KOPT-K1 (cell line): ENCODE data around the gene SEZ6L.

Source experiments
- H3K27ac ChIP-seq: fragments of 200-600 bp; sonication (generic); 2 replicates; pipeline ENCODE4 v1.5.1; 2016; ENCODE audit warnings: antibody characterized with exemption, mild to moderate bottlenecking, low read depth, low read length; ENCODE audit not compliant: poor library complexity, severe bottlenecking
- H3K36me3 ChIP-seq: fragments of 200-600 bp; sonication (generic); 2 replicates; pipeline ENCODE4 v1.5.1; 2017; ENCODE audit warnings: antibody characterized with exemption, mild to moderate bottlenecking, low read length, moderate library complexity; ENCODE audit not compliant: insufficient read depth
- H3K9me3 ChIP-seq: fragments of 200-600 bp; sonication (generic); 2 replicates; pipeline ENCODE4 v1.5.1; 2017; ENCODE audit warnings: antibody characterized with exemption, low read length, mild to moderate bottlenecking; ENCODE audit not compliant: insufficient read depth, poor library complexity, severe bottlenecking

Gene SEZ6L

DNA sequence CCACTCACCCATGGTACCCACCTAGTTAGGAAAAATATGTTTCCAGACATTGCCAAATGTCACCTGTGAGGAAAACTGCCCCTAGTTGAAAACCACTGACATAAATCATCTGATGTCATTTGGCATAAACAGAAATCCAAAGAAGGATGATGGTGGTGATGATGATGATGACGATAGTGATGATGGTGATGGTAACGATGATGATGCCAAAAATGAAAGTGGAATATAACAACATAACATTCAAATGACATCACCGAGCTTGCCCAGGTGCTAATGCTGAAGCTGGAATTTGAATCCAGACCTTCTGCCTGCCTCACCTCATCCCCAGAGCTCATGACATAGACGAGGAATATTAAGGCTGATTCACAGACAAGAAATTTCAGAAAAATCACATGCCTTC is 167.5 kb downstream of the SEZ6L start:
- H3K9me3 ChIP-seq, result no peaks in the 10 kb centered on the region
- no peaks in the 10 kb centered on the region for H3K36me3 ChIP-seq
- H3K27ac ChIP-seq, result no peak overlapping the region

DNA sequence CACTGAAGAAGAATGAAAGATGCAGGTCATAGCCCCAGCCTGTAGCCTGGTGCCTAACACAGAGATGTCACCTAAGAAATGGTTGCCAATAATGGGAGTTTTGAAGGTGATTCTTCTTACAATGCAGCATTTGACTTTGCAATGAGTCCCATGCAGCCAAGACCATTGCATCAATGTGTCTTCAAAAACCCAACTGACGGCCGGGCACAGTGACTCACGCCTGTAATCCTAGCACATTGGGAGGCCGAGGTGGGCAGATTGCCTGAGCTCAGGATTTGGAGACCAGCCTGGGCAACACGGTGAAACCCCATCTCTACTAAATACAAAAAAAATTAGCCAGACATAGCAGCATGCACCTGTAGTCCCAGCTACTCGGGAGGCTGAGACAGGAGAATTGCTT is 170.5 kb downstream of the SEZ6L start:
- H3K9me3 ChIP-seq, result no peaks in the 10 kb centered on the region
- no peak overlapping the region for H3K27ac ChIP-seq
- no peaks in the 10 kb centered on the region for H3K36me3 ChIP-seq

DNA sequence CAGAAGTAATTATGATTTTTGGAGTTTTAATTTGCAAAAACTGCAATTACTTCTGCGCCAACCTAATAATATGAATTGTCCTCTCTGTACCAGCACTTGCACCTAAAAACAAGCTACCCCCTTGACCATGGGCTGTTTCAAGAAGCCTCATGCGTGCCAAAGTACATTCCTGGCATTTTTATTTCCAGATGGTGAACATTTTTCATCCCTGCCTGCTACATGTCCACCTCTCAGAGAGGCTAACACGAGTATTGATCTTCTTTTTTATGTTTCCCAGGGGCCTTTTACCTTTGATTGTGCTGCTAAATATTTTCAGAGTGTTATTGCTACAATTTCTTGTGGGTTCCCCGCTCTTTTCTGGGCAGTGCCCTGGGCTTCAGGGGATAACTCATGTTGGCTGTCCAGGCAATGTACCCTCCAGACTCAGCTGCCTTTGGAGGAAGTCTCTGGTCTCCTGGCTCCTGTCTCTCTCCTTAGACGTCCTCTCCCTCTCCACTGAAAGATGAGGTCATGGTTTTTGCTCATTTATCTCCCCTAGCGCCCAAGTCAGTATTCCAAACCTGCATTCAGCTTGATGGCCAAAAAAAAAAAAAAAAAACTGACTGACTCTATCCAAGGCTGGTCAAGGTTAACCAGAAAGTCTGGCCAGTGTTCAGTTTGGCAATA is 173.6 kb downstream of the SEZ6L start:
- H3K36me3 ChIP-seq, result no peaks in the 10 kb centered on the region
- H3K27ac ChIP-seq, result no peak overlapping the region
- no peaks in the 10 kb centered on the region for H3K9me3 ChIP-seq

DNA sequence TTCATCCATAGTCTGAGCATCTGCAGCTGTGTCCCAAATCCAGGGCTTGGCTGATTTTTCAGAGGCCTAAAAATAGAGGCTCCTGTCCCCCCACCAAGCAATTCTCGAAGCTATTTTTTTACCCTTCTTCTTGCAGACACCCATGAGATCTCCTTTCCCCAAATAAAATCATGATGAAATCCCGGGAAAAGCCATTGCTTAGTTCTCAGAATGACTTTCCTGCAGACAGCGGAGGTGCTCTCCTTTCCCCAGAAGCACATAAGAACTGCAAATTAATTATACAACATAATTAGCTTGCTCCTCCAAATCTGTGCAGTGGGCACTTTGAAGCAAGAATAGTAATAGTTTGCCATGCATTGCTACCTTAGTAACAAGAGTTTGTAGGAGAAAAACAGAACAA is 176.2 kb downstream of the SEZ6L start:
- H3K27ac ChIP-seq, result no peak overlapping the region
- H3K36me3 ChIP-seq, result no peaks in the 10 kb centered on the region
- no peaks in the 10 kb centered on the region for H3K9me3 ChIP-seq

DNA sequence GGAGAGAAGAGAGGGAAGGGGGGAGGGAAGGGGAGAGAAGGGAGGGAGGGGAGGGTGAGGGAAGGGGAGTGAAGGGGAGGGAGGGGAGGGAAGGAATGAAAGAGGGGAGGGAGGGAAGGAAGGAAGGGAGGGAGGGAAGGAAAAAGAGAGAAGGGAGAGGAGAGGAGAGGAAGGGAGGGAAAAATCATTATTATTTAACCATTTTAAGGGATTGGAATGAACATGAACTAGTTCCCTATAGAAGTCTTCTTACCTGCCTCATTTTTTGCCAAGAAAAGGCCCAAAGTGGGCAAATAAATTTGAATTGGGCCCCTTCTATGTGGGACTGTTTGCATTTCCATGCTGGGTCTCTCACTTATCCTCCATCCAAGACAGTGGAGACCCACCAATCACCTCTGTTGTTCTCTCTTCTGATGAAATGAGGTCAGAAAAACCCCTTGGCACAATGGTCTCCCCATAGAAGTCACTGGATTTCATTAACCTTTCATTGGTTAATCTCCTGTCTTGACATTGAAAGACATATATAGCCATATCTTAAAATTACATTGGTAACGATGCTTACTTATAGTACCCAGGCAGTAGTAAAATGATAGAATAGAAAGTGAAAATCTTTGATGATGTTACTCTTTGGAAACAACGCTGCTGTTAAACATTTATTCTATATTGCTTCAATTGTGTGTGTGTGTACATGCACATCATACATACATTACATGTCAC is 179.7 kb downstream of the SEZ6L start:
- no peaks in the 10 kb centered on the region for H3K9me3 ChIP-seq
- H3K36me3 ChIP-seq, result no peaks in the 10 kb centered on the region
- H3K27ac ChIP-seq, result no peak overlapping the region

DNA sequence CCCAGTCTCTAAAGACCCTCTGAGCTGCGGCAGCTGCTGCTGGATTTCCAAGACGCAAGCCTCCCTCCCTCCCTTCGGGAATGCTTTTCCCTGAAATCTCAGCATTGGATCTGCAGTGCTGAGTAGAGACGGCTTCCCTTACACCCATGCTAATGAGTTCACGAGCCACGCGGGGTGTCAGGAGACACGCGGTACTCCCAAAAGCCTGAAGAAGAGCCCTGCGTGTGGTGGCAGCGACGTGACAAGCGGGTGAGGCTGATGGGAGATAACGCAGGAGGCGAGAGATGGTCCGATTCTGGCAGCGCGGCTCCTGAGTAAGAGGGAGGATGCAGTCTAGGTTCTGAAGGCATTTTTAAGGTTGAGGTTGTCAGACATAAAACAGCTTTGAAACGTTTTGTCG is 185.4 kb downstream of the SEZ6L start:
- Histone ChIP-seq H3K9me3 (no peaks in the 10 kb centered on the region), H3K27ac (no peak overlapping the region), H3K36me3 (no peaks in the 10 kb centered on the region)

DNA sequence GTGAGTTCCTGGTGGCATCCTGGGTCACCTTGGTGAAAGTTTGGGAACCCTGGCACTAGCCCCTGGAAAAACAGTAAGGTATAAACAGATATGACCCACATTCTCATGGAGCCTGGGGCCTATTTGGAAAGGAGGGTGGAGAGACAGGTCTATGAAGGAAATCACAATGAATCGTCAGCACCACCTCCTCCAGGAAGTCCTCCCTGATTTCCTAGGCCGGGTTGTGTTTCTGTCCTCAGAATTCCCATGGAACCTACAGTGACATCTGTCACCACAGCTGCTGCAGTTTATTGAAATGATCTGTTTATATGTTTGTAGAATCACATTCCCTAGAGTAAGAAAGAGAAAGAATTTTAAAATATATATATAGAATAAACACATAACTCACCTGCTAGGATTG is 188.0 kb downstream of the SEZ6L start:
- Histone ChIP-seq H3K9me3 (no peaks in the 10 kb centered on the region), H3K27ac (no peak overlapping the region), H3K36me3 (no peaks in the 10 kb centered on the region)

DNA sequence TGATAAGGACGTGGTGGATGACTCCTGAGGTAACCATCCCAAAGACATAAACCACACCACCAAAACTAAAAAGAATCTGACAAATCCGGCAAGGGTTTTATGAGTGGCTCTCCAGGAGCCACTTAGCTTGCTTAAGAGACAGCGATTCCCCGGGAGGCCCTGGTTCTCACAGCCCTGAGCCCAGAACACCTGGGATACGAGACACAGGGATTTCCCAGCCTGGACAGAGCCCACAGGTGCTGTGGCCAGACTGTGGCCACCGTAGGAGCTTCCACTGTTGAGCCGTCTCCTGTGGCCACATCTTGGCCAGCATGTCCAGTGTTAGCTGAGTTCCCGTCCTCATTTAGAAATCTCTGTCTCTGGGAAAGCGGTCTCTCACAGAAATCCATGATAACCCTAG is 188.6 kb downstream of the SEZ6L start:
- H3K9me3 ChIP-seq, result no peaks in the 10 kb centered on the region
- no peak overlapping the region for H3K27ac ChIP-seq

DNA sequence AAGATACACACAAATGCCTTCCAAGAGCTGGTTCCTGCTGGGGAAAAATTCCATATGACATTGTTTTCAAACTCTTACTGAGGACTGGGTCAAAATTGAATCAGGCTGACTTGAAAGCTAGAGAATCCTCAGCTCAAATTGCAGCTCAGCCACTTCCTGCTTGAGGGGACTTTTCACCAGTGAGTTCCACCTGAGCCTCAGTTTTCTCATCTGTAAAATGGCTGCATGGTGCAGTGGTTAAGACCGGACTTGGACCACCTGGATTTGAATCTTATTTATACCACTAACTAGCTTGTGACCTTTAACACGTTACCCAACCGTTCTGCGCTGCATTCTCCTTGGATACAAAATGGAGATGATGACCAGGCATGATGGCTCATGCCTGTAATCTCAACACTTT is 189.9 kb downstream of the SEZ6L start:
- Histone ChIP-seq H3K9me3 (no peaks in the 10 kb centered on the region), H3K27ac (no peak overlapping the region), H3K36me3 (no peaks in the 10 kb centered on the region)

More for the DNA sequence above, 188.6 kb downstream of the SEZ6L start:
- no peaks in the 10 kb centered on the region for H3K36me3 ChIP-seq

DNA sequence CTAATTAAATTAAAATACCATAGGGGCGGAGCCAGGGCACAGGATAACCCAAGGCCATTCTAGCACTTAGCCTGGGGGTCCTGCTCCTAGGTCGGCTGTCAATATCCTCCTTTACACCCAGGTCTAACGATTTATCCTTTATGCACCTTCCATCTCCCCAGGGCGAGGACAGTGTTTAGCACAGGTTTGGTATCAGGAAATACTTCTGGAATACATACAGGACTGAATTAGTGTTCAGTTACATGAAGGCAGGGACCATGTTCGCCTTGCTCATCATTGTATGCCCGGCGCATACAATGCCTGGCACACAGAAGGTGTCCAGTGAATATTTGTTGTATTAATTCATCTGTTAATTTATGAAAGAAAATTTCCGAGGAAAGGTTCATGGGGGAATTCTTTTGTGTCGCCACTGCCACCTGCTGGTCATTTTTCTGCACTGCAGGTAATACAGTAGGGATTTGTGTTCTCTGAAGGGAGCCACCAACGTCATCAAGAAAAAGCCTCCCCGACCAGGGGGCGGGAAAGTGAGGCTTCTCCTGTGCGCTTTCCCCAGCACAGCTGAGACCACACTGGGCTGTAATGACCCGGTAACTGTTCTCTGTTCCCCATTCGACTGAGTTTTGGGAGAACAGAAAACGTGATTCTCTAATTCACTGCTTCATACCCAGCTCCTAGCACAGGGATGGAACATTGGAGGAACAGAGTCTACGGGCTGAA is 191.1 kb downstream of the SEZ6L start:
- Histone ChIP-seq H3K27ac (no peak overlapping the region), H3K36me3 (no peaks in the 10 kb centered on the region), H3K9me3 (no peaks in the 10 kb centered on the region)

DNA sequence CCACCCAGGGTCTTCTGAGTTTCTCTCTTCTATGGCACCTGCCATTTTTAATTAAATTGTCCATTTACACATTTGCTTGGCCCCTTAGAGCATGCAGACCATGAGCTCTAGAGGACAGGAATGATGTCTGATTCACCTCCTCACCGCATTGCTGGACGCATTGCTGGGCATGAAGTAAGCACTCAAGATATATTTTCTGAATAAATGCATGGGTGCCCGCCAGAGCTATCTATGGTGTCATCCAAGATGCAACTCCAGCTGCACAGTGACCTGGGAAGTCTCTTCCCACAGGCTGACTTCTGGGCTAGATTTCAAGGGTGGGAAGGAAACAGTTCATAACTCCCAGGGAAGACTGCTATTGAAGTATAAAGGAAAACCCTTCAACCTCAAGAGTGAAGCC is 193.2 kb downstream of the SEZ6L start:
- Histone ChIP-seq H3K9me3 (no peaks in the 10 kb centered on the region), H3K27ac (no peak overlapping the region), H3K36me3 (no peaks in the 10 kb centered on the region)

DNA sequence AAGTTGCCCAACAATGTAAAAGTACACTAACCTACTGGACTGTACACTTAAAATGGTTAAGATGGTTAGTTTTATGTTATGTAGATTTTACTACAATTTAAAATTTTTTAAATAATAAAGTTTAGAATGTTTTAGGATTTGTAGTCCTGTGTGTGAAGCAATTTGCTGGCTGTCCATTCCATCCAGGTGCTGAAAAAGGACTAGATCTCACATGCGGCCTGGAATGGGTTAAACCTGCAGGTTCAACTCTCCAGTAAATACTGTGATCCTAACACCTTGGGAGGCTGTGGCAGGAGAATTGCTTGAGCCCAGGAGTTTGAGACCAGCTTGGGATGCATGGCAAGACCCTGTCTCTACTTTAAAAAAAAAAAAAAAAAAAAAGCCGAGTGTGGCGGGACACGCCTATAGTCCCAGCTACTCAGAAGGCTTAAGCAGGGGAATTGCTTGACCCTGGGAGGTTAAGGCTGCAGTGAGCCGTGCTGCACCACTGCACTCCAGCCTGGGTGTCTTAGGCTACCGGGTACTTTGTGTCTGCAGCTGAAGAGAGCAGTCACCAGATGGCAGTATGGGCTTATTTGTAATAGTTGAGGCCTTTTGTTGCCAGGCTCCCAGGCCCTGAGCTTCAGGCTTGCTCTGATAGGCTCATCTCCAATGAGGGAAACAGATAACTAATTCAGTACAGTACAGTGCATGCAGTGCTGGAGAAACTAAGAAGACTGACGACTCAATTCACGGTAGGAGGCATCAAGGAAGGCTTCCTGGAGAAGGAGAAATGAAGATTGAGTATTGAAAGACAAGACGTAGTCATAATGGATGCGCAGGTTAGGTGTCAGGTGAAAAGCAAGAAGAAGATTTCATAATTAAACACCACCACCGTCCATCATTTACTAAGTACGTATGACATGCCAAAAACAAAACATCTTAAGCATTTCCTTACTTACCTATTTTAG is 195.1 kb downstream of the SEZ6L start:
- no peak overlapping the region for H3K27ac ChIP-seq
- H3K36me3 ChIP-seq, result no peaks in the 10 kb centered on the region

DNA sequence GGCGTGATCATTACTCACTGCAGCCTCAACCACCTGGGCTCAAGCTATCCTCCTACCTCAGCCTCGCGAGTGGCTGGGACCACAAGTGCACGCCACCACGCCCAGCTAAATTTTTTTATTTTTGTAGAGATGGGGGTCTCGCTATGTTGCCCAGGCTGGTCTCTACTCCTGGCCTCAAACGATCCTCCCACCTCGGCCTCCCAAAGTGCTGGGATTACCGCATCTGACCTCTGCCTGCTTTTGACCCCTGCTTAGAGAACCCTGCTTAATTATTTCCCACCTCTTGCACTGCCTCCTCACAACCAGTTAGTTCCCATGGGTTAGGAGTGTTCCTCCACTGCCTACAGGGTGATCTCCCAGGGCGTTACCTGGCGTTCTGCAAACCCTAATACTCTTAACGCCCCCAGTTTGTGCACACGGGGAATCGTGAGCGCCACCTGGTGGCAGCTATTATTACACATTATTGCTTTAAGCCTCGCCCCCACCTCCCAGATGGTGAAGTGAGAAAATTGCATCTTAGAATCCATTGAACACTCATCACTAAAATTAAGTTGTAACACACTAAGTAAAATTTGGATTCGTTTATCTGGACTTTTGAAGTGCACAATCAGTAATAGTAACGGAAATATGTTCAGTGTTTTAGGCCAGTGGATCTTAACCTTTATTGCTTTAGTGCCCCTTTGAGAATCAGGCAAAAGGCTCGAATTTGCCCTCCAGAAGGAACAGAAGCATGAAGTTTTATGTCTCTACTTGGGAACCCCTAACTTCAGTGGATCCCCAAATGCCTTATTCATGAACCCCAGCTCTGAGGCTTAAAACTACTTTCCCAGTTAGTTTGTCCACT is 198.4 kb downstream of the SEZ6L start:
- H3K36me3 ChIP-seq, result no peaks in the 10 kb centered on the region

More for the DNA sequence above, 195.1 kb downstream of the SEZ6L start:
- H3K9me3 ChIP-seq, result no peaks in the 10 kb centered on the region

DNA sequence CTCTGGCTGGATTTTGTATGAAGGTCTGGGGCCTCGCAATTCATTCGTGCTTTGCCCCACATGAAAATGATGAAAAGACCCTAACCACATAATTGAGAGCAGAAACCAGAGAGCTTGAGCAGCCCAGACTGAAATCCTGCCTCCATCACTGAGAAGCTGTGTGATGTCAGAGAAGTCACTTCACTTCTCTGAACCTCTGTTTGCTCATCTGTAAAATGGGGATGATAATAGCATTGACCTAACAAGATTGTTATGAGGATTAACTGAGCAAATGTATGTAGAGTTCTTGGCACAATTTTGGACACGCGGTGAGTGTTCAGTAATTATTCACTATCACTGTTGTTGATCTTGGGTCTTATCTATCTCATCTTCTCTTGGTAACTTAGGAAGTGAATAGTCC is 203.6 kb downstream of the SEZ6L start:
- no peaks in the 10 kb centered on the region for H3K36me3 ChIP-seq
- H3K27ac ChIP-seq, result no peak overlapping the region
- H3K9me3 ChIP-seq, result no peaks in the 10 kb centered on the region

More for the DNA sequence above, 198.4 kb downstream of the SEZ6L start:
- H3K9me3 ChIP-seq, result no peaks in the 10 kb centered on the region
- no peak overlapping the region for H3K27ac ChIP-seq
